ENCODE measurements around the gene CDKN2B.

The CDKN2B gene

DNA sequence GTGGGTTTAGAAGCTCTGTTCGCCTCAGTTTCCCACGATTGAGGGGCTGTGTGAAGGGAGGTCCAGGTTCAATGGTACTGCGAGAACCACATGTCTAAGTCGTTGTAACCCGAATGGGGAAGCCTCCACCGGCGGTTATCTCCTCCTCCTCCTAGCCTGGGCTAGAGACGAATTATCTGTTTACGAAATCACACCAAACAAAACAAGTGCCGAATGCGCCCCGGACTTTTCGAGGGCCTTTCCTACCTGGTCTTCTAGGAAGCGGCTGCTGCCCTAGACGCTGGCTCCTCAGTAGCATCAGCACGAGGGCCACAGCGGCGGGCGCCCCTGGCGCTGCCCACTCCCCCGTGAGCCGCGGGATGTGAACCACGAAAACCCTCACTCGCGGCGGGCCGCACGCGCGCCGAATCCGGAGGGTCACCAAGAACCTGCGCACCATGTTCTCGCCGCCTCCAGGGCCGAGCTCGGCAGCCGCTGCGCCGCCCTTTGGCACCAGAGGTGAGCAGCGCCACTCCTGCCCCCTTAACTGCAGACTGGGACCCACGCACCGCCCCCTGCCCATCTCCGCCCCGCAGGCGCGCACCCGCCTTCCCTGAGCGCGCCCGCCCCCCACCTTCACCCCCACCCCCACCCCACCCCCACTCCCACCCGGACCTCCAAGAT, 15.1 kb downstream of the CDKN2B start, which contains the start of gene CDKN2A:
Gene CDKN2A, minus strand, starts transcription at position 500 of the 663 bp plus-strand sequence.
- no peak for DNase-seq

DNA sequence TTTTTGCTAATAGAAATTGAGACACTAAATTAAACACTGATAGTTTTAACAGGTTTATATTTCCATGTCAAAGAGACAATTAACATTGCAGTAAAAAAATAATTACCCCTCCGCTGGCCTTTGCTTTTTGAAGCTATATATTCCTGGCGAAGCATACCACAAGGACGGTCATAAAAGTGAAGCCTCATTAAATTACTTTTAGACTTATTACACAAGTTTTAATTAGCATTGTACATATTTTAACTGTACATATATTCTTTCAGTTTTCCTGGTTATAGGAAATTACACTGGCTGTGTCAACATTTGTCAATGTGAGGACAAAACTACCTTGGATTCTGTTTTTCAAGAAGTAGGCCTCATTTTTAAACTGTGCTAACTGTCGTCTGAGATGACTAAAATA, 16.1 kb downstream of the CDKN2B start:
- DNase-seq, result no peak

- DNase-seq, result no peak
These were observed 17.8 kb downstream of the CDKN2B start for GRCh38 chr9:21991072-21991959.

GRCh38 chr9:21989440-21990189, 19.5 kb downstream of the CDKN2B start:
- DNase-seq, result no peak

- no peak for DNase-seq
These were observed 20.8 kb downstream of the CDKN2B start for GRCh38 chr9:21988056-21988990.

DNA sequence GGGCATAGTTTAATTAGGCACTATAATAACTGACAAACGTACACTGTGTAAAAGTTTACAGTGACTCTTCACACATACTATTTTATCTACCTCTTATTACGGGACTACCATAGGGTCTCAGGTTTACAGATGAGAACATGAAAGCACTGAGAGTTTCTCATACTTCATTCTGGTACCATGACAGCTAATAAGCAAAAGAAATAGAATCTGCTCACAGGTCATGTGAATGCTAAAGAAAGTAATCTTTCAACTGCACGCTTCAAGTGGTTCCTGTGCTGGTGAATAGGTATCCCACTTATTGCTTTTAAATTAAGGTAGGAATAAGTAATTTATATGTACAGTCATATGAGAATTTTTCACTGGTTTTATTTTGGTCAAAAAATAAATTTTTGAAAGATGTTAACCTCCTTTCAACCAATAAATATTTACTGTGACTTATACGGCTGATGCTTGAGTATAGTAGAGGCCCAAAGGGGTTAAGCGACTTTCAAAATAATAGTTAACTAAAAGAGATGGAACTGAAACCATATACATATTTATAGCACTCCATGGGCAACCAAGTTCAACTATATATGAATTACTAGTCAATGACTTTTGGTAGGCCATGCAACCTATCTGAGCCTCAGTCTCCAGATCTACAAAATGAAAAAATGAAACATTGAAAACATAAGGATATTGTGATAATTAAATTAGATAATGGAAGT, 23.0 kb downstream of the CDKN2B start:
- no peak for DNase-seq

DNA sequence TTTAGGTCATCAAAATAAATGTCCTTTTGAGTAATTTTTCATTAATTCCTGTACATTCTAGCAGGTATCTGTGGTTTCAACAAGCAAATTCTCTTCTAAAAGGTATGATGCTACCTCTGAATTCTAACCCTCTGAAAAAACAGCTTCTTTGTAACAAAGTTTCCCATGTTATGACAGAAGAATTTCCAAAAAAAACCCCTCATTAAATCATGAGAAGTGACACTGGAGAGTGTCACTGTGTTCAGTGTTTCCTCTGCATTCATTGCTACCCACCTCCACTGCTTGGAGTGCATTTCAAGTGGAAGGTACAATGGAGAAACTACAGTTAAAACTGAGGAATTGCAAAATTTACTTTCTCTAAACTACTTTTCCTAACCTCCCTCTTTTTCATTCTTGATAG, 25.0 kb downstream of the CDKN2B start:
- no peak for DNase-seq

DNA sequence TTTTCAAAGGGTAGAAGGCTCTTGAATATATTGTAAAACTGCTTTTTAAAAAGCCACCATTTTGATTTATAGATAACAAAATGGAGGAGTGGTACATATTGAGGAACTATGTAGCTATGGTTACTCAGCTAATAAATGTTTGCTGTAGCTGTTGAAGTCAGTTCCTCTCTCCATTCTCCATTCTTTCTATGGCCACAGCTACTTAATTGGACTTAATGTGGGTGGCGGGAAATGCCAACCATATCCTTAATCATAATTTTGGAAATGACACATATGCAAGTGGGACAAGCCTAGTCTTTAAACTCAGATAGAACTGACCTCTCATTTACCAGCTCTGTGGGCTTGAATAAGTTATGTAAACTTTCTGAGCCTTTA, 25.6 kb downstream of the CDKN2B start:
- no peak for DNase-seq

- no peak for DNase-seq
These were observed 26.1 kb downstream of the CDKN2B start for GRCh38 chr9:21982861-21983560.

GRCh38 chr9:21982391-21982790, 26.7 kb downstream of the CDKN2B start:
- DNase-seq, result no peak

DNA sequence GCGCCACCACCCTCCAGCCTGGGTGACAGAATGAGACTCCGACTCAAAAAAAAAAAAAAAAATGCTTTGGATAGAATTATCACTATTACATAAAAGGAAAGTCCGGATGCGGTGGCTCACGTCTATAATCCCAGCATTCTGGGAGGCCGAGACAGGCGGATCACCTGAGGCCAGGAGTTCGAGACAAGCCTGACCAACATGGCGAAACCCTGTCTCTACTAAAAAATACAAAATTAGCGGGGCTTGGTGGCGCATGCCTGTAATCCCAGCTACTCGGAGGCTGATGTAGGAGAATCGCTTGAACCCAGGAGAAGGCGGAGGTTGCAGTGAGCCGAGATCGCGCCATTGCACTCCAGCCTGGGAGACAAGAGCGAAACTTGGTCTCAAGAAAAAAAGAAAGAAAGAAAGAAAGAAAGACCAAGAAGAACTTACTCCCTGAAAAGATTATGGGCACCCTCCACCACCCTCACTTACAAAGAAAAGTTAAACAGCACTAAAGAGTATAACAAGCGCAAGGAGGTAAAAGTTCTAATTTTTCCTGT, 32.7 kb downstream of the CDKN2B start:
- no peak for DNase-seq

DNA sequence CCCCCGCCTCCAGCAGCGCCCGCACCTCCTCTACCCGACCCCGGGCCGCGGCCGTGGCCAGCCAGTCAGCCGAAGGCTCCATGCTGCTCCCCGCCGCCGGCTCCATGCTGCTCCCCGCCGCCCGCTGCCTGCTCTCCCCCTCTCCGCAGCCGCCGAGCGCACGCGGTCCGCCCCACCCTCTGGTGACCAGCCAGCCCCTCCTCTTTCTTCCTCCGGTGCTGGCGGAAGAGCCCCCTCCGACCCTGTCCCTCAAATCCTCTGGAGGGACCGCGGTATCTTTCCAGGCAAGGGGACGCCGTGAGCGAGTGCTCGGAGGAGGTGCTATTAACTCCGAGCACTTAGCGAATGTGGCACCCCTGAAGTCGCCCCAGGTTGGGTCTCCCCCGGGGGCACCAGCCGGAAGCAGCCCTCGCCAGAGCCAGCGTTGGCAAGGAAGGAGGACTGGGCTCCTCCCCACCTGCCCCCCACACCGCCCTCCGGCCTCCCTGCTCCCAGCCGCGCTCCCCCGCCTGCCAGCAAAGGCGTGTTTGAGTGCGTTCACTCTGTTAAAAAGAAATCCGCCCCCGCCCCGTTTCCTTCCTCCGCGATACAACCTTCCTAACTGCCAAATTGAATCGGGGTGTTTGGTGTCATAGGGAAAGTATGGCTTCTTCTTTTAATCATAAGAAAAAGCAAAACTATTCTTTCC, 34.2 kb downstream of the CDKN2B start:
- no peak for DNase-seq

GRCh38 chr9:21974343-21974721, 34.8 kb downstream of the CDKN2B start:
- no peak for DNase-seq

DNA sequence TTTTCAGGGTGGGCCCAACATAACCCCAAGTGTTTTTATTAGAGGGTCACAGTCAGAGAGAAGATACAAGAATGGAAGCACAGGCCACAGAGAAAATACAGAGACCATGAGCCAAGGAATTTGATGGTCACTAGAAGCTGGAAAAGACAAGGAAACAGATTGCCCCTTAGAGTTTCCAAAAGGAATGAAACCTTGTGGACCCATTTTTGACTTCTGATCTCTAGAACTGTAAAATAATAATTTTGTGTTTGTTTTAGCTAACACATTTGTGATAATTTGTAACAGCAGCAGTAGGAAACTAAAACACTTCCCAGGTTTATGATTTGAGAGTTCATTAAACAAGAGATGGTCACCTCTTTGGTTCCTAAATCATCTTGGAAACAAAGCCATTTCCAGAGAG, 36.7 kb downstream of the CDKN2B start:
- no peak for DNase-seq

- DNase-seq, result no peak
These were observed 38.1 kb downstream of the CDKN2B start for GRCh38 chr9:21970800-21971640.

GRCh38 chr9:21969951-21970799, 38.9 kb downstream of the CDKN2B start:
- DNase-seq, result no peak

- DNase-seq, result no peak
These were observed 39.8 kb downstream of the CDKN2B start for GRCh38 chr9:21969011-21969940.
